ENCODE data around the gene MYH7.

The MYH7 gene

DNA sequence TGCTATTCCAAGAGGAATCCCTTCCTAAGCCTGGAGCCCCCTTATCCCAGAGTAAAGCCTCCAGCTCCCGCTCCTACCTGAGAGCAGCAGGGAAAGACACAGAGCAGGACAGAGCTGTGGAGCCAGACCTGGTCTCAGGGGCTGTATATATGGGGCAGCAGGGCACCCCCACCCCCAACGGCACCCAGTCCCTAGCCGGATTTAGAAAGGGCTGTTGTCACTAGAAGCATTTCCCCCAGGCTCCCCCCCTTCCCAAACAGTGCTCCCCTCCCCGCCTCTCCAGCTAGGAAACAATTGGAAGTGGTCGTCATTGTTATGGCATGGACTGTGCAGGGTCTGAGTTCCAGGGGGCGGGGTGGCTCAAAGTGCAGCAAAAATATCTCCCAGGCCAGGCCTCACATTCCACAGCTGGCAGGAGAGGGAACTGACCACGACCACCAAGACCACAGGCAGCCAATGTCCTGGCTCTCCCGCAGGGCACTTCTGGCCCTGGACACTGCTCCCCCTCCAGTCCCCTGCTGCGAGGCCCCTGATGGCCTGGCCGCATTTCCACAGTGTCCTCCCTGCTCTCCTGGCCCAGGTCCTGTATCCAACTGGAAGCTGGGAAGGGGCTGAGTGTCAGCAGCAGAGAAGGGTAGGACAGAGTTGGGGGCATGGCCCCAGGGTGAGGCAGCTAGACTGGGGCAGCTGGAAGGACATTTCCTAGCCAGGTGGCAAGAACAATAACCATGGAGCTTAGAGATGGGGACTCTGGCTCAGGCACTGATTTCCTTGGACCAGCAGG, at the start of gene MYH7:
TSS of gene MYH7 (minus strand) at position 118 of the 784 bp plus-strand sequence. CDS start 1,928 bp downstream, outside the sequence.
- Mint-ChIP-seq H3K27ac (peak within 1 kb of the TSS; percentile 73 to 94 (median 93)), H3K4me3 (peak within 1 kb of the TSS in 2 of 3 experiments; percentile 19 to 30), H3K4me1 (peaks cover 51% of the 10 kb centered on the region), H3K27me3 (ENCODE audit: low read depth) (no peaks in the 10 kb centered on the region), H3K36me3 (ENCODE audit: low read depth) (no peaks in the 10 kb centered on the region), H3K9me3 (no peaks in the 10 kb centered on the region)
- no peak for TF ChIP-seq CTCF (IDR thresholded peaks at IDR 0.05; ENCODE audit: unreplicated experiment in 3 of 3)

- TF ChIP-seq CTCF (IDR thresholded peaks at IDR 0.05; ENCODE audit: unreplicated experiment in 3 of 3): peak; percentile 38 to 62 (median 43)
- H3K27me3 Mint-ChIP-seq (ENCODE audit: low read depth): no peaks in the 10 kb centered on the region
Observed at GRCh38 chr14:23483236-23483854, 47.9 kb upstream of the MYH7 start.

GRCh38 chr14:23482823-23483148, 47.3 kb upstream of the MYH7 start:
- H3K27ac Mint-ChIP-seq: peak overlapping the region in 1 of 3 experiments; percentile 63

More at GRCh38 chr14:23483236-23483854, 47.9 kb upstream of the MYH7 start:
- H3K27ac Mint-ChIP-seq: peak overlapping the region; percentile 34 to 76 (median 63)
- no peaks in the 10 kb centered on the region for H3K9me3 Mint-ChIP-seq
- peaks cover 8% of the 10 kb centered on the region for H3K4me1 Mint-ChIP-seq
- peaks cover 9% of the 10 kb centered on the region for H3K36me3 Mint-ChIP-seq (ENCODE audit: low read depth)
- H3K4me3 Mint-ChIP-seq: peak overlapping the region in 1 of 3 experiments; percentile 10

DNA sequence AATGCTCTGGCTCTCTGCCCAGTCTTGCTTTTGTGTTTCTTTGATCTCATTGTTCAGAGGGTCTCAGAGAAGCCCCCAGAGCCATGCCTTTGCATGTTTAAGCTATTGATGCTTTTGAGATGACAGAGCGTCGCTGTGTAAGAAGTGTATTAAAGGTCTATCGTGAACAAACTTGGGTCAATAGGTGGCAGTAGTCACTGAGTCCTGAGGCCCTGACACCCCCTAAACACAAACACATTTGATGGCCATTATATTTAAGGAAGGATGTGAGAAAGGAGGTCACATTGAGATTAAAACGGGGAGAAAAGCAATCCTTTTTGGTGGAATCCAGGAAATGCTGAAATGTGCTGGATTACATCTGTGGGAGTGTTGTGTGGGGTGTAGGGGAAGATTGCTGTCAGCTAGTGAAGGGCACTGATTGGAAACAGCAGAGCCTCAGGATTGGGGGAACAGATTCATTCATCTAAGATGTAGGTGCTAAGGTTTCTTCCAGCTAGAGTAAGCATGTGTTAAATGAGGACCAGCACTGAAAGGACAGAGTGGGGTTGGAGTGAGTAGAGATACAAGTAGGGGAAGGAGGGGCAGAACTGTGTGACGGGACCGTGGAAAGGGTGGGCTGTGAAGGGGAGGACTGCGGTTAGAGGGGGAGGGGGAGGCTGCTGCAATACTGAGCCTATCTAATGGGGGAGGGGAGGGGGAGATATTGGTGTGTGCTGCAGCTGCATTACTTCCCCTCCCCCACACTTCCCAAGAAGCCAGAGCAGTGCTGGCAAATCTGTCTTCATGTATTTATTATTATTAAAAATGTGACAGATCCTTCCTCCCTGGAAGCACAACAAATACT, 46.7 kb upstream of the MYH7 start:
- peak overlapping the region in 2 of 3 experiments; percentile 2 to 31 for H3K27ac Mint-ChIP-seq
- H3K4me3 Mint-ChIP-seq: no peak overlapping the region
- TF ChIP-seq CTCF (IDR thresholded peaks at IDR 0.05; ENCODE audit: unreplicated experiment in 3 of 3): no peak
- H3K9me3 Mint-ChIP-seq: no peaks in the 10 kb centered on the region
- no peaks in the 10 kb centered on the region for H3K27me3 Mint-ChIP-seq (ENCODE audit: low read depth)
- H3K36me3 Mint-ChIP-seq (ENCODE audit: low read depth): peaks cover 15% of the 10 kb centered on the region
- peaks cover 10% of the 10 kb centered on the region for H3K4me1 Mint-ChIP-seq

More at GRCh38 chr14:23482823-23483148, 47.3 kb upstream of the MYH7 start:
- Mint-ChIP-seq H3K4me1 (peaks cover 10% of the 10 kb centered on the region), H3K27me3 (ENCODE audit: low read depth) (no peaks in the 10 kb centered on the region), H3K4me3 (no peak overlapping the region), H3K36me3 (ENCODE audit: low read depth) (peaks cover 13% of the 10 kb centered on the region), H3K9me3 (no peaks in the 10 kb centered on the region)
- no peak for TF ChIP-seq CTCF (IDR thresholded peaks at IDR 0.05; ENCODE audit: unreplicated experiment in 3 of 3)

DNA sequence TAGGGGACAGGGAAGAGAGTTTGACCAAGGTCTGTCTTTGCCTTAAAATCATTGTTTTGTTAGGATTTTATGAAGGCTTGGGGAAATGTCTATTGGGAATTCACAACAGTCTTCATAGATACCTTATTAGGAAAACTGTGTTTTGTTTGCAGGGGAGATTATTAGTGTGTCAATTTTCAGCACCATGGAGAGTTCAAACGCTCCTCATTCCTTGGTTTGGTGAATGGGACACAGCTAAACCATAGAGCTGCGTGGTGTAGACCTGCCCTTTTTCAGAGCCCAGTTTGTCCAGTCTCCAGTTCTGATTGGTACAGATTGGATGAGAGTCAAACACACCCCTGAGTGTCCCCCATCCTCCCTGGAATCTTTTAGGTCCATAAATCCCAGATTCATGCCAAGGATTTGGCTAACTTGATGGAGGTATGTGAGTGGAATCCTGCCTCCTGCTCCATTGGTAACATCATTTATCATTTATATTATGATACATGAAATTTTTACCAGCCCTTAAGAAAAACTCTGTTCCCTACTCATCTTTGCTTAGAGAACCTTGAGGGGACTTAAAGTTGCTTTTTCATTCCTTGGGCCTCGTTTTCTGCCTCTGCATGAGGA, 46.0 kb upstream of the MYH7 start:
- Mint-ChIP-seq H3K27me3 (ENCODE audit: low read depth) (no peaks in the 10 kb centered on the region), H3K4me3 (no peak overlapping the region), H3K4me1 (peaks cover 10% of the 10 kb centered on the region), H3K9me3 (no peaks in the 10 kb centered on the region), H3K36me3 (ENCODE audit: low read depth) (peaks cover 21% of the 10 kb centered on the region), H3K27ac (no peak overlapping the region)
- no peak for TF ChIP-seq CTCF (IDR thresholded peaks at IDR 0.05; ENCODE audit: unreplicated experiment in 3 of 3)
